HG02759 (cell line): ENCODE measurements around the gene ASPA.
"Not testable (repeated sequence)": the region's sequence is repeated elsewhere in the genome, so short reads cannot be mapped to it uniquely, and the experiment has no call there.

Experiments used
- ATAC-seq: cut with Tn5 transposase; IDR thresholded peaks from one replicate; pipeline ENCODE4 v1.9.1; 2021; ENCODE audit warnings: mild to moderate bottlenecking, moderate library complexity; ENCODE audit not compliant: unreplicated experiment

Gene ASPA

DNA sequence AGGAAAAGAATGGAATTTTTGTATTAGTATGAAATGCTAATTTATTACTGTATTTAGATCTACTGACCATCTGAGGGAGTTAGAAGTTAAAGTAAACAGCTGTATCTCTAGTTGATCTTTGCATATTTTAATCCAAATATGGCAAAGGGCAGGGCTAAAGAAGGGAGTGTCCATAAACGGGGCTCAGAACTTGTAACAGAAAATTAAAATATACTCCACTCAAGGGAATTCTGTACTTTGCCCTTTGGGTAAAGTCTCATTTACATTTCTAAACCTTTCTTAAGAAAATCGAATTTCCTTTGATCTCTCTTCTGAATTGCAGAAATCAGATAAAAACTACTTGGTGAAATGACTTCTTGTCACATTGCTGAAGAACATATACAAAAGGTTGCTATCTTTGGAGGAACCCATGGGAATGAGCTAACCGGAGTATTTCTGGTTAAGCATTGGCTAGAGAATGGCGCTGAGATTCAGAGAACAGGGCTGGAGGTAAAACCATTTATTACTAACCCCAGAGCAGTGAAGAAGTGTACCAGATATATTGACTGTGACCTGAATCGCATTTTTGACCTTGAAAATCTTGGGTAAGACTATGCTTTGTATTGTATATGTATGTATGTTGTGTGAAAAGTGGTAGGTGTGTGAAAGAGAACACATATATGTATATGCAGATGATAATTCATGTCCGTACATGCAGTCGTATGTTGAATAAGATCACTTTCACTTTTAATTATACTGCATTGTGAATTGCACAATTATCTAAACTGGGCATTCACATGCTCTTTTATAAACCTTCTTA lies at the start of gene ASPA:
ASPA (plus strand) TSS at position 186 of the 799 bp plus-strand sequence; CDS start at position 349, 163 bp downstream.
- no peak for ATAC-seq

DNA sequence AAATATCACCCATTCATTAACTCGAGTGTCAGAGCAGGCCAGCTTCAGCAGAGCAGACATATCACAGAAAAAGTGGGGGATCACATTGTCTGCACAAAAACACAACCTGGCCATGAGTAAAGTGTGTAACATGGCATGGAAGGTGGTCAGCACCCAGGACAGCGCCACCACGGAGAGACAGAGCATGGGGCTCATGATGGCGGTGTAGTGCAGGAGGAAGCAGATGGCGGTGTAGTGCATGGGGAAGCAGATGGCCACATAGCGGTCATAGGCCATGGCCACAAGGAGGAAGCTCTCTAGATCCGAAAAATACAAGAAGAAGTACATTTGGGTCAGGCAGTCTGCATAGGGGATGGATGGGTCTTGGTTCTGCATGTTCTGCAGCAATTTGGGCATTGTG lies 42.6 kb upstream of the ASPA start:
- ATAC-seq, result not testable (repeated sequence)

- ATAC-seq, result no peak
Measured at GRCh38 chr17:3433741-3434140, 42.1 kb upstream of the ASPA start, which contains the start of gene OR1E2. TSS of gene OR1E2 (minus strand) at chr17:3433841. CDS start at chr17:3433841, 0 bp downstream.

DNA sequence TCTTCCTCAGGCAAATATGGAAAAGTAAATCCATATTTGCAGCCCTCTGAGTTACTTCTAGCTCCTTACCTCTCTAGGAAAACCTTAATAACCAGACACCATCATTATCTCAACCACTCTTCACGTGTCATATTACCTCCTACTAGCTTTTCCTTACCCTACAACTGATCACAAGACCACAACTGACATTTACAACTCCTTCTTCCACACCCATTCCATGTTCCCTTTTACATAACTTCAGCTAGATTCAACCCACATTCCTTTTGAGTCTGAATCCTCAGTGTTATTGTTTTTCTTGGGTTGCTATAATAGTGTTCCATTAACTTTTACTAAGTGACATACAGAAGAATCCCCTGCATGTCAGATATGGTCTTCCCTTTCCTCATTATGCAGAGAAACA lies 37.4 kb upstream of the ASPA start:
- ATAC-seq, result no peak

DNA sequence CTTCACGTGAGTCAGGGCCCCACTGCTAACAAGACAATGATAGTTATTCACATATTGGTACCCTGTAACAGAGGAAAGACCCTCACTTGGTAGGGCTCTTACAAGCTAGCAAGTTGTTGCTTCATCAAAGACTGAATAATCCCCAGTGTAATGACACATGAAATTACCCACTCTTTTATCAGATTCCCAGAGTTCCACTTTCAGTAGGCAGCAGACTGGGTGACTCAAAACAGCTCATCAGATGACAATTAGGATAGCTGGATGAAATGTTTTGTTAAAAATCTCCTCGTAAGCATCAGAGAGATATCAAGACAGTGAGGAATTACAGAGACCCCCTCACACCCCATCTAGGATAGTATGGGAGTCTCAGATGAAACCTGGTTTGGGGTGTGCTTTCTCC lies 35.3 kb upstream of the ASPA start:
- ATAC-seq, result no peak

GRCh38 chr17:3447625-3448024 lies 28.2 kb upstream of the ASPA start:
- ATAC-seq, result no peak

- ATAC-seq, result no peak
Measured at GRCh38 chr17:3448059-3448665, 27.6 kb upstream of the ASPA start.

DNA sequence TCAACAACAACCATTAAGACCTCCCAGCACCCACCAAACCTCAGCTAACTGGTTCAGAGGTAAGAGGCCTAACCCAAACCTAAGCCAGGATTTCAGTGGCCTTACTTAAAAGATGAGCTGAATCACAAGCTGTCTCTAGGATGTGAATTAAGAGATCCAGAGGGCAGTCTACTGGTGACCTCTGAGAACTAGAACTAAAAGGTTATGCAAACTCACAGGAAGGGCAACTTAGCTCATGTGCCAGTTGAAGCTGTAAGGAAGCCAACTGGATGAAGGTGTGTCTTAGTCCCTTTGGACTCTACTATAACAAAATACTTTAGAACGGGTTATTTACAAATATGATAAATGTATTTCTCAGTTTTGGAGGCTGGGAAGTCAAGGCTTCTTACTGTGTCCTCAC lies 9.4 kb upstream of the ASPA start:
- ATAC-seq, result not testable (repeated sequence)

DNA sequence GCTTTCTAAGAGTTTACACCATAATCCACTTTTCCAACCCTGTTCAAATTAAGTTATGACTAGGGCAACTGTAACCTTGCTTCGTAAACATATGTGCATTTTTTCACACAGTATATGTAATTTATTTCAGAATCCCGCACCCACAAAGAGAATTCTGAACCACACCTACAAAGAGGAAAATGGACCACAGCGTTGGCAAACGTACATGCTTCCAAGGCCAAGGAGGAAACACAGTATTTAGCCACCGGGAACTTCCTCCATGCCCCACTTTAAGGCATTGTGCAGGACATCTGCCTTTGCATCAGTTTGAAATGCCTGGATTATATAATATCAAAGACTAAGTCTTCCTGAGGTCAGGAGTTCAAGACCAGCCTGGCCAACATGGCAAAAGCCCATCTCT lies 6.3 kb upstream of the ASPA start:
- no peak for ATAC-seq

DNA sequence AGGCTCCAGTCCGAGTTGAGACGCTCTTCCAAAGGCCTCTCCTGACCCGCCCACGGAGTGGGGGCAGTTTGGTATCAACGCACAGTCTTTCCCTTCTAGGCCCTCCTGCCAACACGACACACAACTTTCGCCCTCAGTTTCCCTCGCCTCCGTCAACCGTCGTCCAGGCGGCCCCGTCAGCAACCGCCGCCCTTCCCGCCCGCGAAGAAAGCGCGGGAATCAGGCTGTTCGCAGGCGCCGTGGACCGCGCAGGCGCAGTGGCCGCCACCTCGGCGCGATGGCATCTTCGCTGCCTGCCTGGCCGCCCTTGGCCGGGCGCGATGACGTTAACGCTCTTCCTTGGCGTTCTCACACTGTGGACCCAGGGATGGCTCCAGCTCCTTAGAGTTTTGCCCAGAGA lies 4.2 kb upstream of the ASPA start, which contains the start of gene SPATA22:
SPATA22 (minus strand) TSS at position 221 of the 400 bp plus-strand sequence. CDS start 2,494 bp downstream, outside the sequence.
- no peak for ATAC-seq

DNA sequence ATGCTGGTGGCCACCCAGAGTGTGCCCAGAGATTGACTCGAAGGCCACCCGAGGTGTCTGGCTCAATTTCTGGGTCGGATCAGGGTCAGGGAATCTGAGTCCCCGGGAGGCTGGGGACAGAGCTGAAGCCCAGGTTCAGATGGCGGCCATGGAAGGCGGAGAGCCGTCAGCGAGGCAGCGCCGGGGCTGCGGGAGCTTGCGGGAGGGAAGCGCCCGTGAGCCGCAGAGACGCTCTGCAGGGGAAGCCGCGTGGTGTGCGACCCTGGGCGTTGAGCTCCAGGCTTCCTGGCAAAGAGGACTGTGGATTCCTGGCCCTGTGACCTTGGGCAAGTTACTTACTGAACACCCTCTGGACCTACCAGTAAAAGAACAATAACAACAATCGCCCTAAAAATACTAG lies 3.7 kb upstream of the ASPA start:
- no peak for ATAC-seq

DNA sequence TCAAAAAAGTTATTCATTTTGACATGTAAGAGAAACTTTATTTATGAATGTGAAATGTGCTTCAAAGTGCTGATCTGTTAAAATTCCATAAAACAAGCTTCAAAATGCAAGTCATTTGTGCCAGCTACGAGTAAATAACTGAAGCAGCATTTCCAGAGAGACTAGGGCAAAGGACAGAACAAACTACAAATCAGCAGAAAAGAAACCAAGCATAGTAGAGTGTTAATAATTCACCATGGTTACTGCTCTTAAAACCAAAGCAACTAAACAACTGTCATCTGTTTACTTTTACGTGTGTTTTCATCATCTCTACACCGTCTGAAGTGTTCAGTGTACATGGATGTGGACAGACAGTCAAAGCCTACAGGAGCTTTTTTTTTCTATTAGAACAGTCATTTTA lies 1.6 kb upstream of the ASPA start:
- no peak for ATAC-seq

DNA sequence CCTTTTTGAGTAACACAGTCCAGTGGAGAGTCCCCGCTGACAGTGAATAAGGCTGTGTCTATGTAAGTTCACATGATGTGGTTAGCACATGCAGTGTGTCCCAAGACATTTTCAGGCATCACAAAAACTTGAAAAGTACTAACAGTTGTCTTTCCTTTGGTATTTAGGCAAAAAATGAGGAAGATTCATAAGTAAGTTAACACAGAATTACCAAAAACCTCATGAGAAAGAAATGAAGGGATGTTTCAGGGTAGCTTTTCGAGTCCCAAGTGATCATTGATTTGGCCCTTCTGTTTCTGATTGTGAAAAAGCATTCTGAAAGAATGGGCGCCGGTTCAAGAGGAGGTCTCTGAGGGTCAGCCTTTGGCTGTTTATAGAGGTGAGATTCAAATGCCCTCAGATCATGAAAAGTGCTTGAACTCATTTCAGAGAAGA lies 529 bp upstream of the ASPA start:
- no peak for ATAC-seq

- no peak for ATAC-seq
Measured at GRCh38 chr17:3479988-3480387, 4.2 kb downstream of the ASPA start.

DNA sequence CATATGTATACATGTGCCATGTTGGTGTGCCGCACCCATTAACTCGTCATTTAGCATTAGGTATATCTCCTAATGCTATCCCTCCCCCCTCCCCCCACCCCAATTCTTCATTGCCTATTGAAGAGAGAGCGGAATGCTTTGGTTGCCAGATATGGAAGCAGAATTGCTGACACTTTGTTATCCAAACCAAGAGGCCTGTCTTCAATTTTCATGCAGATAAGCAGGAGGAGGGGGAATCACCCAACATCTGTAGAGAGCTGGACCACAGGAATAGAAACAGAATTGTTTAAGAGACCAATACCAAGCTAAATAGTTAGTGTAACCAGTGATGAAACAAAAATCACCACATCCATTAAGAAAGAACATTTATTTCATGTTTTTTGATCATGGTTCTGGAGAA lies 7.1 kb downstream of the ASPA start:
- no peak for ATAC-seq

DNA sequence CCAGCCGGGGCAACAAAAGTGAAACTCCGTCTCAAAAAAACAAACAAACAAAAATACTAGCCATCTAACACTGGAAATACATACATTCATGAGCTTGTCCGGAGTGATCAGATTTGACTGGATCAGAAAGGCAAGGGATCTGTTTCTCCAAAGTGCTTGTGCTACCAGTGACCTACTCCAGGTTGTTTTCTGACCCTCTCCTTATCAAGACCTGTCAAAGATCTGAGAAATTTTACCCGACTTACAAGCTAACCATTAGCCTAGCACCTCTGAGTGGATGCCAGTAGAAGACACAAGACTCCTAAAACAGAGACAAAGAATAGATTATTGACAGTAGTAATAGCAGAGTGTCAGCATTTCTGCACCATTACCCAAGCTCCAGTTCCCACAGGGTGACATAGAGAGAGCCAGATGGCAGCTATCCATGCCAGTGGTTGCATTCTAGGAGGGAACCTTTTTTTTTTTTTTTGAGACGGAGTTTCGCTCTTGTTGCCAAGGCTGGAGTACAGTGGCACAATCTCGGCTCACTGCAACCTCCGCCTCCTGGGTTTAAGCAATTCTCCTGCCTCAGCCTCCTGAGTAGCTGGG lies 9.8 kb downstream of the ASPA start:
- ATAC-seq, result no peak

GRCh38 chr17:3497101-3497500 lies 21.3 kb downstream of the ASPA start:
- no peak for ATAC-seq

DNA sequence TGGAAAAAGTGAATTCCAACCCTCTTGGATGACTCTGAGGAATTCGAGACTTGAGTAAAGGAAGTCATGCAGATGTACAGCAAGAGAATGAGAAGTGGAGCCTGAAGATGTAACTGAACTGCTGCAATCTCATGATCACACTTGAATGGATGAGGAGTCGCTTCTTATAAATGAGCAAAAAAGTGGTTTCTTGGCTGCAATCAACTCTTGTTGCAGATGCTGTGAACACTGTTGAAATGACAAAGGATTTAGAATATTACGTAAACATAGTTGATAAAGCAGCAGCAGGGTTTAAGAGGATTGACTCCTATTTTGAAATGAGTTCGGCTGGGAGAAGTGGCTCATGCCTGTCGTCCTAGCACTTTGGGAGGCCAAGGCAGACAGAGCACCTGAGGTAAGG lies 25.5 kb downstream of the ASPA start:
- no peak for ATAC-seq

DNA sequence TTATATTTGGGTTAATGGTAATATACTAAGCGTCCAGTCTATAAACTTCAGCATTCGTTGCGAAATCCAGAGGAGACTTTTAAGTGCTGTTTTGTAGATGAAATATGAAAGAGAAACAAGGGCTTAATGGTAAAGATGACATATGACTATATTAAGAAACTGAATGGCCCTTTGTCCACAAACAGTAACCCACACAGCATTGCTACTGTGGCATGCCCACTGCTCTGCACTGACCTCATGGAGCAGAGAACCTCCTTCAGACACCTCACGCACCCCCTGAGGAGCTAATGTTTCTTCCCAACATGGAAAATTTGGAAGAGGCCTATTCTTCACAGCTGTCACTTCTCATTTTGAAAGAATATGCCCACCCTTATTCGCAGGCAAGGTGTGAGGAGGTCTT lies 26.7 kb downstream of the ASPA start:
- no peak for ATAC-seq

GRCh38 chr17:3503285-3503684 lies 27.5 kb downstream of the ASPA start:
- ATAC-seq, result no peak

GRCh38 chr17:3505008-3505407 lies 29.2 kb downstream of the ASPA start:
- no peak for ATAC-seq

GRCh38 chr17:3506054-3506453 lies 30.3 kb downstream of the ASPA start:
- no peak for ATAC-seq
